ENCODE measurements around the gene CENPM. TPM values are rescaled to one million over a fixed set of nuclear protein-coding genes. Genes with fewer than 3 reads are reported as not detected.

CENPM gene
- total RNA-seq, 1 donor from 2014 or later = 3.3 TPM

GRCh38 chr22:41892721-41893120 lies 54.2 kb downstream of the CENPM start:
- H3K9me3 Mint-ChIP-seq (ENCODE audit: low read depth) = no peaks in the 10 kb centered on the region
- DNase-seq (ENCODE audit: low spot score) = no peak
- no peak overlapping the region for H3K4me3 Mint-ChIP-seq (ENCODE audit: unreplicated experiment)
- TF ChIP-seq CTCF (IDR thresholded peaks at IDR 0.05) = no peak
- peaks cover 35% of the 10 kb centered on the region for H3K36me3 Mint-ChIP-seq (ENCODE audit: low read depth)
- no peak overlapping the region for H3K27ac Mint-ChIP-seq (ENCODE audit: unreplicated experiment)
- H3K27me3 Mint-ChIP-seq (ENCODE audit: low read depth) = no peaks in the 10 kb centered on the region
- no peaks in the 10 kb centered on the region for H3K4me1 Mint-ChIP-seq (ENCODE audit: low read depth)

- no peak overlapping the region for H3K4me3 Mint-ChIP-seq (ENCODE audit: unreplicated experiment)
- H3K27me3 Mint-ChIP-seq (ENCODE audit: low read depth) = no peaks in the 10 kb centered on the region
- TF ChIP-seq CTCF (IDR thresholded peaks at IDR 0.05) = no peak
- H3K27ac Mint-ChIP-seq (ENCODE audit: unreplicated experiment) = no peak overlapping the region
- H3K9me3 Mint-ChIP-seq (ENCODE audit: low read depth) = no peaks in the 10 kb centered on the region
- no peak for DNase-seq (ENCODE audit: low spot score)
- peaks cover 32% of the 10 kb centered on the region for H3K36me3 Mint-ChIP-seq (ENCODE audit: low read depth)
- no peaks in the 10 kb centered on the region for H3K4me1 Mint-ChIP-seq (ENCODE audit: low read depth)
These were observed 55.5 kb downstream of the CENPM start for GRCh38 chr22:41891407-41891806.

Small RNA genes lying within 50 kb of the gene (microRNA-seq; reads per million reads assigned to microRNA genes)
- 29.9 reads per million, percentile 43 among the genes with 10 or more reads in this experiment for gene MIR33A (ENCODE audit: borderline number of aligned reads)

Other genes with a start within 250 kb of the CENPM start
- gene MEI1, start 247.6 kb downstream of the CENPM start, total RNA-seq = 0.40 to 0.85 TPM in 2 of 3 replicates, not detected in the other
- 6.6 to 10.1 TPM (median 7.0 TPM) in 3 replicates for gene CCDC134, start 146.5 kb downstream of the CENPM start, total RNA-seq
- gene SREBF2, start 114.0 kb downstream of the CENPM start, total RNA-seq = 91.3 to 106 TPM (median 100 TPM) in 3 replicates
- not detected in 3 replicates for gene SHISA8, start 32.1 kb downstream of the CENPM start, total RNA-seq
- 0.07 to 0.56 TPM (median 0.21 TPM) in 3 replicates for gene TNFRSF13C, start 20.3 kb downstream of the CENPM start, total RNA-seq
- gene SEPTIN3, start 22.3 kb upstream of the CENPM start, total RNA-seq = 0.87 to 0.92 TPM (median 0.92 TPM) in 3 replicates
- gene WBP2NL, start 51.6 kb upstream of the CENPM start, total RNA-seq = not detected in 3 replicates
- 17.1 to 20.2 TPM (median 18.9 TPM) in 3 replicates for gene NAGA, start 123.7 kb upstream of the CENPM start, total RNA-seq
- gene PHETA2, start 127.1 kb upstream of the CENPM start, total RNA-seq = 1.4 to 2.2 TPM in 2 of 3 replicates, not detected in the other
- 54.1 to 56.1 TPM (median 55.0 TPM) in 3 replicates for gene SMDT1, start 132.5 kb upstream of the CENPM start, total RNA-seq
- 62.2 to 70.7 TPM (median 66.3 TPM) in 3 replicates for gene NDUFA6, start 143.6 kb upstream of the CENPM start, total RNA-seq
- gene CYP2D6, start 183.7 kb upstream of the CENPM start, total RNA-seq = 0.75 to 1.7 TPM (median 0.95 TPM) in 3 replicates